GM21619 (cell line): Measurements from ENCODE around the gene CYP1B1.
A peak's percentile ranks its signal among the peaks of the same experiment; 100 is the strongest.
"Not testable (repeated sequence)": the region's sequence is repeated elsewhere in the genome, so short reads cannot be mapped to it uniquely, and the experiment has no call there.

Experiments used
- ATAC-seq: cut with Tn5 transposase; IDR thresholded peaks from one replicate; pipeline ENCODE4 v1.9.1; 2021; ENCODE audit not compliant: unreplicated experiment

The CYP1B1 gene

DNA sequence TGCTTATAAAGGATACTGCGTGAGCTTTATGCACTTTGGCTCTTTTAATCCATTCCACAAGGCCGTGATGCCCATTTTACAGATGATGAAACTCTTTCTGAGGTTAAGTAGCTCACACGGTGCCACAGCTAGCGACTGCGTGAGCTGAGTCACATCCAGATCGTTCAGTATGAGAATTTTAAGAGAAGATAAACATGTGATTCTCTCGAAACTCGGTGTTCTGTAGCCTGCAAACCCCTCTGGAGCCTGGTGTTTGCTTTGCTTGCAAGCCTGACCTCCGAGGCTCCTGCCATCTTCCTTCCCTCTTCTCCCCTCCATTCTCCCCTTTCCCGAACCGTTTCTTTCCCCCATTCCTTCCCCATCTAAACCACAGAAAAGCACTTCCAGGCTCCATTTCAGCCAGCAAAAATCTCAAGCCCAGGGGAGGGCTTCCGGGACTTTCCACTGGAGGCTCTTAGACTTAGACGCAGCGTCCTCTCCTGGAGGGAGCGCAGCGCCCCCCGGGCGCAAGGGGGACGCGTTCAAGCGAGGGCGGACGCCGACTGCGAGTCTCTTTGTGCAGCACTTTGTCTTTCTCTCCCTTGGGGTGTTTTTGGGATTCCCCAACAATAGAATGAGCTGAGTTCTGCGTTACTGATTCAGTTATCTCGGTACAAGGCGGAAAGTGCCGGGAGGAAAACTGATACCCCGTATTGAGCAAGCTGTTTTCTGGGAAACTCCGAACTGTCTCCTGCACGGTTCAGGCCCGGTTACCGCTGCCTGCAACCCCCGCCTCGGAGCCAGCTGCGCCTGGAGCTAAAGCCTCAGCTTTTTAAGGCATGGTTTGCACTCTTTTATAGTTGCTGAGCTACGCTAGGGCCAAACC is 38.0 kb downstream of the CYP1B1 start:
- ATAC-seq: peak; percentile 84

GRCh38 chr2:38037325-38037724 is 38.6 kb downstream of the CYP1B1 start:
- ATAC-seq: no peak

GRCh38 chr2:38035968-38036367 is 40.0 kb downstream of the CYP1B1 start:
- ATAC-seq: no peak

GRCh38 chr2:38033646-38034045 is 42.3 kb downstream of the CYP1B1 start:
- ATAC-seq: no peak

DNA sequence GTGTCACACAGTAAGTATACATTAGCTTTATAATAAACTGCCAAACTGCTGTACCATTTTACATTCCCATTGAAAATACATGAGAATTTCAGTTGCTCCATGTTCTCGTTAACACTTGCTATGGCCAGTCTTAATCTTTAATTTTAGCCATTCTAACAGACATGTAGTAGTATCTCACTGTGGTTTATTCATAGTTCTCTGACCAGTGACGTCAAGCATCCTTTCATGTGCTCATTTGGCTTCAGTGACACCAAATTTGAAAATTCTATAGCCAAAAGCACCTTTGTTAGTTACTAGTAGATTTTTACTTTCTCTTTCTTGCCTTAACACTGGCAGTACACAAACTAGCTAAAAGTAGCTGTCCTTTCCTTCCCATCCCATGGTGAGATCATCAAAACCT is 43.0 kb downstream of the CYP1B1 start:
- no peak for ATAC-seq

DNA sequence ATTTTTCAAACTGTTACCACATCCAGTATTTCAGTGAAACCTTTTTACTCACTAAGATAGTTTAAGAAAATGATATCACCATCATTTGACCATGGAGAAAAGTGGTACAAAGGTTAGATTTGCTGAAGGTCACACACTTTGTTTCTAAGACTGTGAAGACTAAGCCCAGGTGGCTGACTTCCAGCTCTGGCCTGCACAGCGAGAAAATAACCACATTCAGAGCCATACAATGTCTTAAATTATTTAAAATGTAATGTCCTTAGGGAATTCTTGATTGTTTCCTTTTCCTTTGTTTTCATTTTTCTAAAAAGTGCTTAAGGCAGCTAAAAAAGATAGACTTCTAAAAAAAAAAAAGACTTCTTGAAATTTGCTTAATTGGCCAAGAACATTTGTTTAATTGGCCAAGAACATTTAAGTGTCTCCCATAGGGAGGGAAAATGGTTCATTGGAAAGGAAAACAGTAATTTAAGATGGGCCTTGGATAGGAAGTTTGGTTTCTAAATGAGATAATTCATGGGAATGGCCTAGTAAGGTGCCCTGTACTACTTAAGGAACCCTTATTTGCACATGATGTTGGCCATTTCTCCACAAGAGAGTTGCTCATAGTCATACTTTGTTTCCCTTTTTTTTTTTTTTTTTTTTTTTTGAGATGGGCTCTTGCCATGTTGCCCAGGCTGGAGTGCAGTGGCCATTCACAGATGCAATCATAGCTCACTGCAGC is 45.2 kb downstream of the CYP1B1 start:
- ATAC-seq: no peak

- ATAC-seq: no peak
Measured at GRCh38 chr2:38029512-38029911, 46.4 kb downstream of the CYP1B1 start.

DNA sequence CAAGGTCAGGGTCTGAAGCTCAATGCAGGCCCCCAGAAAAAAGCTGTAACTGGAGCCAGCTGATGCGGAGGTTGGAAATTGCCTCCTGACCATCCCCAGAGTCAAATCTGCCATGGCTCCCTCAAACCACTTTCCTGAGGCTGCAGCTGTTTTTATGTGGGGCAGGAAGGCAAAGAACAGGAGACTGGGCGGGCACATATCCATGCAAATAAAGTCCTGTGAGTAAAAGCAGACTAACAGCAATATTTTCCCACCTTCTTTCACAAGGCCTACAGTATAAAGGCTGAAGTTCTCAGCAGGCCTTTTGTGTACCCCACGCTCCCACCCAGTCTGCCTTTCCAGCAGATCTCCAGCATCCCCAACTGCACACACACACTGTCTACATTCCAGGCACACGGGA is 47.1 kb downstream of the CYP1B1 start:
- ATAC-seq: no peak

DNA sequence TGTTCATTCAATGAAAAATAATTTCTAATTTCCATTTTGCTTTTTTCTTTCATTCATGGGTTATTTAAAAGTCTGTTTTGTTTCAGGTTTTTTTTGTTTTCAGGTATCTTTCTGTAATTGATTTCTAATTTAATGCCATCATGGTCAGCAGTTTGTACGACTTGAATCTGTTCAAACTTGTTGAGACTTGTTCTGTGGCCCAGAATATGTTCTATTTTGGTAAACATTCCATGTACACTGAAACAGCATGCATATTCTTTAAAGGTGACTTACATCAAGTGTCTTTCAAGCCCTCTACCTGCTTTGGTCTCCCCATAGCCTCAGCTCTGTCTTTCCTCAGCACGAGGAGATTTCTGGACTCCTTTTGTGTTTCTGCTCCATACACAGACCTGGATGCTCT is 49.1 kb downstream of the CYP1B1 start:
- ATAC-seq: no peak

GRCh38 chr2:38021589-38021988 is 54.4 kb downstream of the CYP1B1 start:
- ATAC-seq: no peak

DNA sequence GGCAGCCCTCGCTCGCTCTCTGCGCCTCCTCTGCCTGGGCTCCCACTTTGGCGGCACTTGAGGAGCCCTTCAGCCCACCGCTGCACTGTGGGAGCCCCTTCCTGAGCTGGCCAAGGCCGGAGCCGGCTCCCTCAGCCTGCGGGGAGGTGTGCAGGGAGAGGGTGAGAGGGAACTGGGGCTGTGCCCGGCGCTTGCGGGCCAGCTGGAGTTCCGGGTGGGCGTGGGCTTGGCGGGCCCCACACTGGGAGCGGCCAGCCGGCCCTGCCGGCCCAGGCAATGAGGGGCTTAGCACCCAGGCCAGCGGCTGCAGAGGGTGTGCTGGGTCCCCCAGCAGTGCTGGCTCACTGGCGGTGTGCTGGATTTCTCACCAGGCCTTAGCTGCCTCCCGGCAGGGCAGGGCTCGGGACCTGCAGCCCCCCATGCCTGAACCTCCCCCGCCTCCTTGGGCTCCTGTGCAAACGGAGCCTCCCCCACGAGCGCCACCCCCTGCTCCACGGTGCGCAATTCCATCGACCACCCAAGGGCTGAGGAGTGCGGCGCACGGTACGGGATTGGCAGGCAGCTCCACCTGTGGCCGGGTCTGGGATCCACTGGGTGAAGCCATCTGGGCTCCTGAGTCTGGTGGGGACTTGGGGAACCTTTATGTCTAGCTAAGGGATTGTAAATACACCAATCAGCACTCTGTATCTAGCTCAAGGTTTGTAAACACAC is 55.4 kb downstream of the CYP1B1 start:
- ATAC-seq: not testable (repeated sequence)

DNA sequence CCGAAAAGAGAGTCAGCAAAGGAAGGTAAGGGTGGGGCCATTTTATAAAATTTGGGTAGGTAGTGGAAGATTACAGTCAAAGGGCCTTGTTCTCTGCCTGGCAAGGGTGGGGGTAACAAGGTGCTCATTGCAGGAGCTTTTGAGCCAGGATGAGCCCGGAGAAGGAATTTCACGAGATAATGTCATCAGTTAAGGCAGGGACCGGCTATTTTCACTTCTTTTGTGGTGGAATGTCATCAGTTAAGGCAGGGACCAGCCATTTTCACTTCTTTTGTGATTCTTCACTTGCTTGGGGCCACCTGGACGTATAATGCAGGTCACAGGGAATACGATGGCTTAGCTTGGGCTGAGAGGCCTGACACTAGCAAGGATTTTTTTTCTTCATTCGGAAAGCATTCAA is 58.1 kb downstream of the CYP1B1 start:
- no peak for ATAC-seq
